CD4-positive, CD25-positive, alpha-beta regulatory T cell (primary cell): ENCODE results near the gene BCOR. TPM values are rescaled to one million over a fixed set of nuclear protein-coding genes. Genes with fewer than 3 reads are reported as not detected.

Source experiments
- ATAC-seq, 2 donors: fragments of 150-1000 bp; cut with Tn5 transposase; one replicate each; pipeline ENCODE4 v1.10.0; 2021; ENCODE audit warnings: low read depth in 2 of 2, moderate number of reproducible peaks in 2 of 2, moderate library complexity in 1 of 2
- DNase-seq, 3 donors: peaks; one replicate each; pipeline versions ENCODE4 v3.0.0 to v3.0.0-alpha.2; 2012 to 2022; ENCODE audit warnings: mixed read lengths in 1 of 3
- H3K27ac ChIP-seq: one replicate; pipeline ENCODE4 v1.7.0; 2013; ENCODE audit warnings: mild to moderate bottlenecking, low read length; ENCODE audit not compliant: insufficient read depth, poor library complexity, severe bottlenecking
- H3K27me3 ChIP-seq: one replicate; pipeline ENCODE4 v1.7.0; 2013; ENCODE audit warnings: low read length; ENCODE audit not compliant: control insufficient read depth, insufficient read depth
- H3K36me3 ChIP-seq: one replicate; pipeline ENCODE4 v1.7.0; 2013; ENCODE audit warnings: mild to moderate bottlenecking, low read length, moderate library complexity; ENCODE audit not compliant: control insufficient read depth, insufficient read depth
- H3K4me1 ChIP-seq: 2 replicates; pipeline ENCODE4 v1.7.0; 2013; ENCODE audit warnings: mild to moderate bottlenecking, low read length; ENCODE audit not compliant: insufficient read depth, control insufficient read depth, poor library complexity, severe bottlenecking
- H3K4me3 ChIP-seq: one replicate; pipeline ENCODE4 v1.7.0; 2013; ENCODE audit warnings: low read depth, mild to moderate bottlenecking, low read length, moderate library complexity
- H3K9me3 ChIP-seq, 2 experiments: 1 replicate in 1 of 2; 2 replicates in 1 of 2; pipeline ENCODE4 v1.7.0; 2013; ENCODE audit warnings: low read length in 2 of 2, mild to moderate bottlenecking in 1 of 2, moderate library complexity in 1 of 2; ENCODE audit not compliant: control insufficient read depth in 2 of 2
- H3K27ac Mint-ChIP-seq, 3 donors: one replicate each; pipeline ENCODE4 v1.8.0; 2020 to 2022; ENCODE audit warnings: mild to moderate bottlenecking in 3 of 3, mixed read lengths in 3 of 3, moderate library complexity in 2 of 3
- H3K27me3 Mint-ChIP-seq: one replicate; pipeline ENCODE4 v1.8.0; 2022; ENCODE audit warnings: mild to moderate bottlenecking, mixed read lengths
- H3K36me3 Mint-ChIP-seq: one replicate; pipeline ENCODE4 v1.8.0; 2020; ENCODE audit warnings: mixed read lengths
- H3K4me1 Mint-ChIP-seq, 4 donors: one replicate each; pipeline ENCODE4 v1.8.0; 2020 to 2022; ENCODE audit warnings: mixed read lengths in 4 of 4, mild to moderate bottlenecking in 1 of 4
- H3K4me3 Mint-ChIP-seq, 4 donors: one replicate each; pipeline ENCODE4 v1.8.0; 2020 to 2022; ENCODE audit warnings: mild to moderate bottlenecking in 4 of 4, mixed read lengths in 4 of 4, moderate library complexity in 3 of 4
- H3K9me3 Mint-ChIP-seq, 7 donors: one replicate each; pipeline ENCODE4 v1.8.0; 2020 to 2022; ENCODE audit warnings: mixed read lengths in 7 of 7, mild to moderate bottlenecking in 3 of 7, moderate library complexity in 2 of 7
- polyA plus RNA-seq, 4 donors: library from polyadenylated mRNA; unstranded; fragments of 300-500 nt; fragmentation: Illumina TruSeq; gene quantifications; one replicate each; pipeline ENCODE4 v1.2.3, GENCODE V29; 2021
- total RNA-seq: library from RNA; stranded (reverse); gene quantifications from one replicate; pipeline ENCODE4 v1.2.3, GENCODE V29; 2022

BCOR gene
- total and polyA plus RNA-seq, 5 donors from 2014 or later = 2.5 to 38.0 (median 3.8) TPM

GRCh38 chrX:40015693-40016092 lies 82.1 kb downstream of the BCOR start:
- H3K36me3 Mint-ChIP-seq = no peaks in the 10 kb centered on the region
- Histone ChIP-seq H3K4me3 (no peak overlapping the region), H3K36me3 (no peaks in the 10 kb centered on the region), H3K4me1 (peaks cover 15% of the 10 kb centered on the region), H3K27ac (no peak overlapping the region), H3K27me3 (peaks cover 2% of the 10 kb centered on the region), H3K9me3 (no peaks in the 10 kb centered on the region)
- DNase-seq (no peak), ATAC-seq (no peak)
- peak overlapping the region; percentile 56 to 84 (median 60) for H3K4me3 Mint-ChIP-seq
- H3K4me1 Mint-ChIP-seq = peaks cover 0 to 18% (median 9%) of the 10 kb centered on the region in 4 donors
- no peak overlapping the region for H3K27ac Mint-ChIP-seq
- peaks cover 0 to 2% (median 0%) of the 10 kb centered on the region in 7 donors for H3K9me3 Mint-ChIP-seq
- H3K27me3 Mint-ChIP-seq = peaks cover 7% of the 10 kb centered on the region

- H3K36me3 ChIP-seq = no peaks in the 10 kb centered on the region
Measured at GRCh38 chrX:40013266-40014195, 84.2 kb downstream of the BCOR start.

GRCh38 chrX:40012868-40013265 lies 84.9 kb downstream of the BCOR start:
- Mint-ChIP-seq H3K4me3 (peak overlapping the region; percentile 71 to 85 (median 78)), H3K36me3 (no peaks in the 10 kb centered on the region), H3K27me3 (peaks cover 31% of the 10 kb centered on the region), H3K9me3 (peaks cover 0 to 4% (median 0%) of the 10 kb centered on the region in 7 donors), H3K27ac (no peak overlapping the region), H3K4me1 (peaks cover 0 to 36% (median 11%) of the 10 kb centered on the region in 4 donors)
- peaks cover 2% of the 10 kb centered on the region for H3K27me3 ChIP-seq
- no peaks in the 10 kb centered on the region for H3K9me3 ChIP-seq
- H3K27ac ChIP-seq = no peak overlapping the region
- no peaks in the 10 kb centered on the region for H3K36me3 ChIP-seq
- H3K4me1 ChIP-seq = peaks cover 32% of the 10 kb centered on the region
- DNase-seq (no peak), ATAC-seq (no peak)
- peak overlapping the region; percentile 19 for H3K4me3 ChIP-seq

More at GRCh38 chrX:40013266-40014195, 84.2 kb downstream of the BCOR start:
- Mint-ChIP-seq H3K9me3 (peaks cover 0 to 4% (median 0%) of the 10 kb centered on the region in 7 donors), H3K27ac (peak overlapping the region in 1 of 3 donors; percentile 69), H3K36me3 (no peaks in the 10 kb centered on the region), H3K27me3 (peaks cover 25% of the 10 kb centered on the region), H3K4me3 (peak overlapping the region; percentile 71 to 85 (median 78)), H3K4me1 (peaks cover 0 to 34% (median 11%) of the 10 kb centered on the region in 4 donors)
- H3K27ac ChIP-seq = no peak overlapping the region
- no peaks in the 10 kb centered on the region for H3K9me3 ChIP-seq
- H3K4me3 ChIP-seq = no peak overlapping the region
- H3K27me3 ChIP-seq = peaks cover 2% of the 10 kb centered on the region
- DNase-seq = peak in 1 of 3 donors; percentile 56
- ATAC-seq = peak in 1 of 2 donors; percentile 29
- H3K4me1 ChIP-seq = peaks cover 31% of the 10 kb centered on the region

- no peak overlapping the region for H3K27ac ChIP-seq
- no peak overlapping the region for H3K27ac Mint-ChIP-seq
- H3K27me3 ChIP-seq = peaks cover 4% of the 10 kb centered on the region
- peaks cover 0 to 5% (median 0%) of the 10 kb centered on the region in 7 donors for H3K9me3 Mint-ChIP-seq
- peaks cover 37% of the 10 kb centered on the region for H3K27me3 Mint-ChIP-seq
- peak overlapping the region; percentile 77 to 88 (median 82) for H3K4me3 Mint-ChIP-seq
- H3K4me3 ChIP-seq = peak overlapping the region; percentile 19
- H3K36me3 Mint-ChIP-seq = no peaks in the 10 kb centered on the region
- no peaks in the 10 kb centered on the region for H3K9me3 ChIP-seq
- ATAC-seq (no peak), DNase-seq (no peak)
- peaks cover 32% of the 10 kb centered on the region for H3K4me1 ChIP-seq
- H3K36me3 ChIP-seq = no peaks in the 10 kb centered on the region
- H3K4me1 Mint-ChIP-seq = peaks cover 0 to 40% (median 11%) of the 10 kb centered on the region in 4 donors
Measured at GRCh38 chrX:40012039-40012867, 85.5 kb downstream of the BCOR start.

GRCh38 chrX:40011322-40012038 lies 86.3 kb downstream of the BCOR start:
- peaks cover 0 to 5% (median 0%) of the 10 kb centered on the region in 7 donors for H3K9me3 Mint-ChIP-seq

GRCh38 chrX:40010550-40011321 lies 87.0 kb downstream of the BCOR start:
- H3K4me3 ChIP-seq = no peak overlapping the region
- Mint-ChIP-seq H3K4me3 (peak overlapping the region; percentile 47 to 88 (median 80)), H3K27ac (peak overlapping the region in 1 of 3 donors; percentile 69), H3K36me3 (no peaks in the 10 kb centered on the region), H3K9me3 (peaks cover 0 to 5% (median 0%) of the 10 kb centered on the region in 7 donors), H3K4me1 (peaks cover 0 to 45% (median 14%) of the 10 kb centered on the region in 4 donors), H3K27me3 (peaks cover 47% of the 10 kb centered on the region)
- no peaks in the 10 kb centered on the region for H3K36me3 ChIP-seq
- no peak overlapping the region for H3K27ac ChIP-seq
- H3K9me3 ChIP-seq = no peaks in the 10 kb centered on the region
- peaks cover 39% of the 10 kb centered on the region for H3K4me1 ChIP-seq
- ATAC-seq (no peak), DNase-seq (no peak)
- H3K27me3 ChIP-seq = peaks cover 4% of the 10 kb centered on the region

More at GRCh38 chrX:40011322-40012038, 86.3 kb downstream of the BCOR start:
- Histone ChIP-seq H3K27me3 (peaks cover 4% of the 10 kb centered on the region), H3K9me3 (no peaks in the 10 kb centered on the region), H3K4me1 (peaks cover 35% of the 10 kb centered on the region), H3K4me3 (no peak overlapping the region), H3K27ac (no peak overlapping the region), H3K36me3 (no peaks in the 10 kb centered on the region)
- DNase-seq (no peak), ATAC-seq (no peak)
- peaks cover 45% of the 10 kb centered on the region for H3K27me3 Mint-ChIP-seq
- H3K27ac Mint-ChIP-seq = no peak overlapping the region
- no peaks in the 10 kb centered on the region for H3K36me3 Mint-ChIP-seq
- peaks cover 0 to 44% (median 14%) of the 10 kb centered on the region in 4 donors for H3K4me1 Mint-ChIP-seq
- H3K4me3 Mint-ChIP-seq = peak overlapping the region; percentile 69 to 88 (median 76)
